ENCODE measurements around the gene LRRK1.

Gene LRRK1

DNA sequence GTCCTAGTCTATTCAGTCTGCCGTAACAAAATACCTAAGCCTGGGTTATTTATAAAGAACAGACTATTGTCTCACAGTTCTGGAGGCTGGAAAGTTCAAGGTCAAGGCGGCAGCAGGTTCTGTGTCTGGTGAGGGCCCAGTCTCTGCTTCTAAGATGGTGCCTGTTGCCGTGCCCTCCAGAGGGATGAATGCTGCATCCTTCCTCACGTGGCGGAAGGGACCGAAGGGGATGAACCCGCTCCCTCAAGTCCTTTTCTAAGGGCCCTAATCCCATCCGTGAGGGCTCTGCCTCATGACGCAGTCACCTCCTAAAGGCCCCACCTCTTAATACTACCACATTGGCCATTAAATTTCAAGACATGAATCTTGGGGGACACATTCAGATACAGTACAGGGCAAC is 199.0 kb downstream of the LRRK1 start:
- DNase-seq, result no peak

DNA sequence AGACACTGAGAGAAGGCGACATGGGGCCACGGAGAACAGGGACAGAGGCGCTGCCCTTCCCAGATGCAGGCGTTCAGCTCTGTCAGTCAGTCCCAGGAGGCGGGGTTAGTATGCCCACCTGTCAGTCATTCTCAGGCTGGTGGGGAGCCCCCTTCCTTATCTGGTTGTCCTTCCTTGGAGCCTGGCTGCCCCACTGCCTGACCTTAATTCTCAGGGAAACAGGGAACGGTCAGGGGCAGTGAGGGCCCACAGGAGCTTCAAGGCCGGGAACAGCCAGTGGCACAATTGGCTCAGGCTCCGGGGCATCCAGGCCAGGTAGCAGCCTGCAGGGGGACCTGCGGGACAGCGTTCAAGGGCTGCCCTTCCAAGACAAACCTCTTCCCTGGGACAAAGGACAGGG is 199.5 kb downstream of the LRRK1 start:
- no peak for DNase-seq

GRCh38 chr15:101119181-101119580 is 200.0 kb downstream of the LRRK1 start:
- DNase-seq, result no peak

Measured in T-helper 2 cell (primary cell).